H1 (cell line): ENCODE results near the gene TASOR2. TPM values are rescaled to one million over a fixed set of nuclear protein-coding genes. Genes with fewer than 3 reads are reported as not detected.
A peak's percentile ranks its signal among the peaks of the same experiment; 100 is the strongest.

Source experiments
- CTCF ChIA-PET: fragments of 300-600 bp; sonication (Branson Sonifier 250); formaldehyde crosslinking; loops from one replicate; lab custom pipeline; 2021; ENCODE audit not compliant: partially characterized antibody; lab: Charles Lee
- POLR2A ChIA-PET: fragments of 300-600 bp; sonication (Branson Sonifier 250); formaldehyde crosslinking; loops from one replicate; lab custom pipeline; 2021; ENCODE audit warnings: inconsistent platforms; ENCODE audit not compliant: partially characterized antibody; lab: Charles Lee
- DNase-seq, 2 experiments: peaks; one replicate each; pipeline versions ENCODE4 v3.0.0 to v3.0.0-alpha.2; 2010 to 2022; ENCODE audit warnings: low spot score in 2 of 2, low read depth in 1 of 2, mixed read lengths in 1 of 2
- FAIRE-seq: peaks from 2 replicates; lab custom pipeline; 2011; peaks lifted over from hg19 to GRCh38; lab: Jason Lieb, UNC
- H2AFZ ChIP-seq: 2 replicates; pipeline ENCODE4 v1.8.1; 2012; ENCODE audit warnings: low read length, inconsistent platforms
- H2AK5ac ChIP-seq: 2 replicates; pipeline ENCODE4 v1.6.1; 2013; ENCODE audit warnings: low read depth, low read length
- H2BK120ac ChIP-seq: replicated peaks from 2 replicates; pipeline ENCODE3; 2013; ENCODE audit warnings: low read depth, low read length, inconsistent platforms
- H2BK12ac ChIP-seq: 2 replicates; pipeline ENCODE4 v1.6.1; 2013; ENCODE audit warnings: low read depth, low read length
- H2BK15ac ChIP-seq: 2 replicates; pipeline ENCODE4 v1.6.1; 2013; ENCODE audit warnings: low read length
- H2BK20ac ChIP-seq: 2 replicates; pipeline ENCODE4 v1.6.1; 2013; ENCODE audit warnings: low read length
- H2BK5ac ChIP-seq: 2 replicates; pipeline ENCODE4 v1.6.1; 2013; ENCODE audit warnings: low read depth, low read length
- H3K14ac ChIP-seq: 2 replicates; pipeline ENCODE4 v1.6.1; 2013; ENCODE audit warnings: inconsistent platforms; ENCODE audit not compliant: insufficient read length
- H3K18ac ChIP-seq: 2 replicates; pipeline ENCODE4 v1.6.1; 2013; ENCODE audit warnings: low read length; ENCODE audit errors: extremely low read depth
- H3K23ac ChIP-seq: 2 replicates; pipeline ENCODE4 v1.6.1; 2013; ENCODE audit warnings: inconsistent platforms; ENCODE audit not compliant: insufficient read length
- H3K23me2 ChIP-seq: 2 replicates; pipeline ENCODE4 v1.6.1; 2013; ENCODE audit warnings: low read depth, low read length
- H3K27ac ChIP-seq: 2 replicates; pipeline ENCODE4 v1.6.1; 2011; ENCODE audit warnings: low read depth, low read length, inconsistent platforms
- H3K27me3 ChIP-seq, 4 experiments: replicated peaks in 1 of 4; 1 replicate in 1 of 4; 2 replicates in 3 of 4; pipeline versions ENCODE4 v1.6.1 to v1.8.1; 2011 to 2013; ENCODE audit warnings: low read length in 3 of 4, mild to moderate bottlenecking in 3 of 4, inconsistent platforms in 2 of 4, mixed read lengths in 2 of 4, moderate library complexity in 1 of 4; ENCODE audit not compliant: control insufficient read depth in 3 of 4, insufficient read depth in 3 of 4; ENCODE audit errors: extremely low read depth in 1 of 4
- H3K36me3 ChIP-seq, 4 experiments: 2 replicates each; pipeline versions ENCODE4 v1.6.1 to v1.8.1; 2011 to 2013; ENCODE audit warnings: mild to moderate bottlenecking in 4 of 4, low read length in 3 of 4, moderate library complexity in 2 of 4, control low read depth in 1 of 4, inconsistent platforms in 1 of 4; ENCODE audit not compliant: insufficient read depth in 4 of 4, control insufficient read depth in 2 of 4
- H3K4ac ChIP-seq: replicated peaks from 2 replicates; pipeline ENCODE3; 2013; ENCODE audit warnings: low read length, low read depth, mixed read lengths, inconsistent platforms; ENCODE audit not compliant: insufficient read length
- H3K4me1 ChIP-seq, 4 experiments: replicated peaks in 1 of 4; 1 replicate in 1 of 4; 2 replicates in 3 of 4; pipeline versions ENCODE4 v1.6.1 to v1.8.1; 2011 to 2013; ENCODE audit warnings: low read length in 3 of 4, inconsistent platforms in 2 of 4, mixed read lengths in 1 of 4; ENCODE audit not compliant: insufficient read depth in 4 of 4, control insufficient read depth in 3 of 4
- H3K4me2 ChIP-seq, 2 experiments: 2 replicates each; pipeline versions ENCODE4 v1.6.1 to v1.8.1; 2011 to 2013; ENCODE audit warnings: low read depth in 2 of 2, low read length in 2 of 2, control low read depth in 1 of 2, inconsistent platforms in 1 of 2, mild to moderate bottlenecking in 1 of 2; ENCODE audit not compliant: insufficient read depth in 1 of 2
- H3K4me3 ChIP-seq, 4 experiments: fragments of 200-600, 300-600 bp in 1 of 4; sonication (generic), shearing (Covaris generic), sonication (Bioruptor Twin) in 1 of 4; 2 replicates each; pipeline versions ENCODE4 v1.5.1 to v1.8.1; 2011 to 2016; ENCODE audit warnings: low read length in 4 of 4, low read depth in 3 of 4, control low read depth in 2 of 4, inconsistent platforms in 2 of 4, mild to moderate bottlenecking in 2 of 4, mixed read lengths in 1 of 4, moderate library complexity in 1 of 4; ENCODE audit not compliant: insufficient read depth in 2 of 4; ENCODE audit errors: extremely low read depth in 1 of 4
- H3K56ac ChIP-seq: replicated peaks from 2 replicates; pipeline ENCODE3; 2013; ENCODE audit warnings: low read depth, mild to moderate bottlenecking, mixed read lengths, low read length, inconsistent platforms; ENCODE audit not compliant: insufficient read length
- H3K79me1 ChIP-seq: 2 replicates; pipeline ENCODE4 v1.6.1; 2013; ENCODE audit warnings: low read depth, low read length, control low read depth
- H3K79me2 ChIP-seq, 2 experiments: 2 replicates each; pipeline versions ENCODE4 v1.6.1 to v1.8.1; 2012 to 2013; ENCODE audit warnings: low read length in 2 of 2, mild to moderate bottlenecking in 2 of 2, inconsistent platforms in 1 of 2; ENCODE audit not compliant: insufficient read depth in 2 of 2, control insufficient read depth in 1 of 2
- H3K9ac ChIP-seq, 4 experiments: replicated peaks in 1 of 4; 1 replicate in 1 of 4; 2 replicates in 3 of 4; pipeline versions ENCODE4 v1.6.1 to v1.8.1; 2011 to 2013; ENCODE audit warnings: low read depth in 3 of 4, low read length in 3 of 4, control low read depth in 2 of 4, mild to moderate bottlenecking in 2 of 4, moderate library complexity in 2 of 4, inconsistent platforms in 1 of 4; ENCODE audit errors: extremely low read depth in 1 of 4
- H3K9me3 ChIP-seq, 2 experiments: 2 replicates each; pipeline versions ENCODE4 v1.6.1 to v1.8.1; 2012 to 2013; ENCODE audit warnings: mild to moderate bottlenecking in 2 of 2, moderate library complexity in 2 of 2, control low read depth in 1 of 2, inconsistent platforms in 1 of 2, low read depth in 1 of 2, low read length in 1 of 2, mixed read lengths in 1 of 2; ENCODE audit not compliant: insufficient read depth in 2 of 2
- H4K20me1 ChIP-seq, 2 experiments: replicated peaks in 1 of 2; 2 replicates each; pipeline versions ENCODE3 to v1.8.1; 2011 to 2013; ENCODE audit warnings: inconsistent platforms in 2 of 2, low read length in 2 of 2, mild to moderate bottlenecking in 1 of 2; ENCODE audit not compliant: insufficient read depth in 2 of 2, control insufficient read depth in 1 of 2
- H4K5ac ChIP-seq: 2 replicates; pipeline ENCODE4 v1.6.1; 2013; ENCODE audit warnings: low read length, low read depth, mixed read lengths, inconsistent platforms; ENCODE audit not compliant: insufficient read length
- H4K8ac ChIP-seq: 2 replicates; pipeline ENCODE4 v1.8.0; 2013; ENCODE audit warnings: mild to moderate bottlenecking, moderate library complexity, low read length, inconsistent platforms; ENCODE audit not compliant: insufficient read depth; ENCODE audit errors: extremely low read depth
- H4K91ac ChIP-seq: replicated peaks from 2 replicates; pipeline ENCODE3; 2013; ENCODE audit warnings: low read length, mixed read lengths, inconsistent platforms; ENCODE audit not compliant: insufficient read length
- ASH2L ChIP-seq: fragments of 200-600, 300-600 bp; sonication (generic); IDR thresholded peaks from one replicate; pipeline ENCODE4 v1.7.1; 2017; ENCODE audit warnings: low read length
- EP300 ChIP-seq, 2 experiments: IDR thresholded peaks; 1 replicate in 1 of 2; 2 replicates in 1 of 2; pipeline ENCODE4 v1.6.1; 2011 to 2012; ENCODE audit warnings: low read depth in 2 of 2, low read length in 2 of 2, mild to moderate bottlenecking in 2 of 2, borderline replicate concordance in 1 of 2, inconsistent platforms in 1 of 2, moderate library complexity in 1 of 2
- GABPA ChIP-seq: IDR thresholded peaks from 2 replicates; pipeline ENCODE4 v1.6.1; 2011; ENCODE audit warnings: mild to moderate bottlenecking, low read length, moderate library complexity, borderline replicate concordance; ENCODE audit not compliant: insufficient read depth
- JUN ChIP-seq: IDR thresholded peaks from 2 replicates; pipeline ENCODE4 v1.6.1; 2011; ENCODE audit warnings: low read depth, mild to moderate bottlenecking, improper control_type of control experiment, low read length
- NRF1 ChIP-seq: IDR thresholded peaks from 2 replicates; pipeline ENCODE4 v1.6.1; 2011; ENCODE audit warnings: mild to moderate bottlenecking, low read depth, low read length, improper control_type of control experiment
- POLR2A ChIP-seq, 2 experiments: IDR thresholded peaks; 1 replicate in 1 of 2; 2 replicates in 1 of 2; pipeline ENCODE4 v1.6.1; 2011; ENCODE audit warnings: low read depth in 2 of 2, low read length in 2 of 2, mild to moderate bottlenecking in 2 of 2; ENCODE audit errors: control extremely low read depth in 1 of 2
- SIRT6 ChIP-seq: IDR thresholded peaks from one replicate; pipeline ENCODE4 v1.7.1; 2012; ENCODE audit warnings: low read length, inconsistent platforms
- WGBS, 2 experiments: shearing (Covaris generic) in 1 of 2; methylation state at CpG; one replicate each; pipeline versions ENCODE4 v1.1.6 to v1.1.7; 2013 to 2015; ENCODE audit warnings: low lambda C conversion rate in 2 of 2, mixed read lengths in 2 of 2, inconsistent platforms in 1 of 2, low coverage in 1 of 2, missing lambda C conversion rate in 1 of 2; ENCODE audit not compliant: insufficient replicate concordance in 2 of 2, insufficient coverage in 1 of 2, insufficient read length in 1 of 2; ENCODE audit errors: extremely low coverage in 1 of 2, missing lambda C conversion rate in 1 of 2; 5-methylcytosine and 5-hydroxymethylcytosine counted together
- polyA plus RNA-seq, 7 experiments: library from polyadenylated mRNA; depleted of rRNA in 3 of 7; stranded (reverse) in 5 of 7; unstranded in 2 of 7; fragments of >200 nt in 5 of 7; fragments of 200-250 nt in 2 of 7; gene quantifications; 1 replicate in 5 of 7; 2 replicates in 1 of 7; 4 replicates in 1 of 7; pipeline versions ENCODE4 v1.2.1 to v1.2.3, GENCODE V29; 2011 to 2013; ENCODE audit warnings: missing spikeins in 2 of 7, mixed read lengths in 2 of 7
- total RNA-seq: library from RNA; stranded (reverse); fragmentation: NEBNext Ultra II Directional; extraction: Animal tissue kit (Norgen Biotek cat#: 25700); gene quantifications from 2 replicates; pipeline ENCODE4 v1.2.1, GENCODE V29; 2021
- TF ChIP-seq, protein P1 (sequence below): IDR thresholded peaks from 2 replicates; pipeline ENCODE4 v1.6.1; 2012; ENCODE audit warnings: inconsistent platforms

TASOR2 gene
- total and polyA plus RNA-seq, 2 of the 8 experiments (the other 6 are each of a cell fraction or from before 2014, with no cell fraction given) = 13.1 to 74.9 TPM

DNA sequence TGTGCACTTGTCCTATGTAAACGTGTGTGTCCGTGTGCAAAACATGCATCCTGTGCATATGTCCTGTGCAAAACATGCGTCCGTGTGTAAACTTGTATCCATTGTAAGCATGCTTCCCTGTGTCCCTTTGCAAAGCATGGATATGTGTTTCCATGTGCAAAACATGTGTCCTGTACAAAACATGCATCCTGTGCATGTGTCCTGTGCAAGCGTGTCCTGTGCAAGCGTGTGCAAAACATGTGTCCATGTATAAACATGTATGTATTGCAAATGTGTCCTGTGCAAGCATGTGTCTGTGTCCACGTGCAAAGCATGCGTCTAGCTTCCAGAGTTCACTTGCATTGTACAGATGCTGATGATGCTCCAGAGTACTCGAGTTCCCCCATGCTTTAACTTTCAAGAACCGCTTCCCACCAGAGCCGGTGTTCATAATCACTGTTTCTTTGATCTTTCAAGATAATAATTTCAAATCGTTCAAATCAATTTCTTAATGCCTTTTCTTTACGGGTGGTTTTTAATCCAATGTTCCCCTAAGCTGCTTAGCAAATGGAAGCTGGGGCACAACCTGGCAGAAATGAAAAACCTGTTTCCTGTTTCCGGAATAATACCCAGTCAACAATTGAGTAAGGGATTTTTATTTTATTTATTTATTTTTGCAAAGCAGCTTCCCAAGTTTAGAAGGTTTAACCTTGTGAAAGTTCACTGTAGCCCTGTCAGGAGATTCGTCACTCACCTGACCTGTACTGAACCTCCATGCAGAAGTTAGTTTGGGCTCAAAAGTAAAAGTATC, 17.6 kb upstream of the TASOR2 start:
- CTCF ChIA-PET = interaction anchor here (3.3 kb wide), 1 partner anchor 12 kb away, joined by 11 read pairs; no protein-coding TSS in a partner anchor
- Histone ChIP-seq H3K4me3 (peak overlapping the region; percentile 26 to 97 (median 81)), H3K27me3 (0 out of 7 replicates have a peak, but pooled peaks cover 0 to 4% (median 1%) of the 10 kb centered on the region in 4 experiments), H4K8ac (peak overlapping the region; percentile 89), H3K56ac (no peak overlapping the region), H2AK5ac (no peak overlapping the region), H3K4ac (no peak overlapping the region), H3K79me2 (peaks cover 0 to 20% of the 10 kb centered on the region in 2 experiments; a peak in 2 of 4 replicates), H3K79me1 (no peaks in the 10 kb centered on the region), H2BK5ac (no peak overlapping the region), H2BK20ac (no peak overlapping the region), H3K23ac (peak overlapping the region; percentile 5), H4K20me1 (peaks cover 5 to 6% of the 10 kb centered on the region in 2 experiments), H2BK15ac (no peak overlapping the region), H3K18ac (no peak overlapping the region), H2BK120ac (no peak overlapping the region), H3K4me1 (peaks cover 2 to 14% (median 12%) of the 10 kb centered on the region in 4 experiments), H2AFZ (peak overlapping the region; percentile 100), H3K9me3 (no peaks in the 10 kb centered on the region), H4K5ac (no peak overlapping the region), H3K36me3 (no peaks in the 10 kb centered on the region), H3K4me2 (peak overlapping the region; percentile 95 to 100), H3K27ac (no peak overlapping the region), H4K91ac (no peak overlapping the region), H3K23me2 (peaks cover 5% of the 10 kb centered on the region), H2BK12ac (no peak overlapping the region), H3K14ac (no peak overlapping the region), H3K9ac (peak overlapping the region in 2 of 4 experiments; percentile 35 to 75; a peak in 2 of 7 replicates)
- POLR2A ChIA-PET = interaction anchor here (1.0 kb wide), 1 partner anchor 11 kb away, joined by 3 read pairs; no protein-coding TSS in a partner anchor
- DNase-seq = no peak
- no peak for FAIRE-seq
- TF ChIP-seq GABPA (no peak), ASH2L (peak; percentile 22), POLR2A (IDR thresholded peaks at IDR 0.05; ENCODE audit: control extremely low read depth in 1 of 2, low read depth in 2 of 2, low read length in 2 of 2) (no peak), NRF1 (no peak), EP300 (IDR thresholded peaks at IDR 0.05; ENCODE audit: borderline replicate concordance in 1 of 2, low read depth in 2 of 2, low read length in 2 of 2) (no peak), JUN (no peak), SIRT6 (no peak)
- TF ChIP-seq, protein P1, sequence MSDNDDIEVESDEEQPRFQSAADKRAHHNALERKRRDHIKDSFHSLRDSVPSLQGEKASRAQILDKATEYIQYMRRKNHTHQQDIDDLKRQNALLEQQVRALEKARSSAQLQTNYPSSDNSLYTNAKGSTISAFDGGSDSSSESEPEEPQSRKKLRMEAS = peak; percentile 4; the same call in 1 of the 2 replicates
- WGBS, 2 experiments = 60% methylated on average over 15 of the region's 15 CpGs; no CpG with 5 or more reads in 1 of the 2 experiments
